SIG-M5 treated with dmso at 0.1 percent for 504 hours (cell line): Measurements from ENCODE around the gene GNA15.
"Not testable (repeated sequence)": the region's sequence is repeated elsewhere in the genome, so short reads cannot be mapped to it uniquely, and the experiment has no call there.

Experiments used
- DNase-seq: peaks from one replicate; lab custom pipeline; 2025; ENCODE audit not compliant: unreplicated experiment; lab: John Stamatoyannopoulos, UW

GNA15 gene

DNA sequence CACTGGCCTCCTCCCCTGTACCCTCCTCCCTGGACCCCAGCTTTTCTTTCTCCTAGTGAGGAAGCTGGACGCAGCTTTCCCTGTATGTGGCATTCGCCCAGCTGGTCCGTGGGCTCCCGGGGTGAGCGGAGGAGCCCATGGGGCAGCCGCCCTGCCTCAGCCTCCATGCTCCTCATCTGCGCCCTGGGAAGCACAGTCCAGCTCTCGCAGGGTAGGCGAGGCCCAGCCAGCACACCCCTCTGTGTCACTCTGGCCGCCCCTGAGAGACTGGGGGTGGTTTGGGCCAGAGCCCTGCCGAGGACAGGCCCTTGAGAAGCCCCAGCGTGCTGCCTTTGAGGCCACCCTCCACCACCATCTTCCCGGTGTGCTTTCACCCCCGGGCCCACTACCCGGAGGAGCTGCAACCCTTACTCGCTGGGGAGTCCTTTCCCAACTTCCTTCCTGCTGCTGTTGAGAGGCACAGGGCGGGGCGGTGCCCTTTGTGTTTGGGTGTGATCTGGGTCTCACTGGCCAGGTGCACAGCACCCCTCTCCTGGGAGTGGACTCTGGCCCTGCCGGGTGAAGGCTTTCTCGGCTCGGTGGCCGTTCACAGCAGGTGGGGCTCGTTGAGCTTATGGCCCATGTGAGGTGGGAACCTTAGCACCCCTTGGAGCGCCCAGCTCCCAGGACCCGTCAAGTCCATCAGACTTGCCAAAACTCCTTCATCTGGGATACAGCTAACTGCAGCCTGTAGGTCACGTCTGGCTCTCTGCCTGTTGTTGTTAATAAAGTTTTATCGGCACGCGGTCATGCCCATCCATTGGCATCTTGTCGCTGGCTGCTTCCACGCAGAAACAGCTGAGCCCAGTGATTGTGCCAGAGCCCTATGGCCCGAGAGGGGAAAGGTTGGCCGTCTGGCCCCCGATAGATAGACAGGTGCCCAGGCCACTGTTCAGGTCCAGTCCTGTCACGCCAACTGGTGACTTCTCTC, 53.1 kb downstream of the GNA15 start:
- DNase-seq = peak; percentile 33

DNA sequence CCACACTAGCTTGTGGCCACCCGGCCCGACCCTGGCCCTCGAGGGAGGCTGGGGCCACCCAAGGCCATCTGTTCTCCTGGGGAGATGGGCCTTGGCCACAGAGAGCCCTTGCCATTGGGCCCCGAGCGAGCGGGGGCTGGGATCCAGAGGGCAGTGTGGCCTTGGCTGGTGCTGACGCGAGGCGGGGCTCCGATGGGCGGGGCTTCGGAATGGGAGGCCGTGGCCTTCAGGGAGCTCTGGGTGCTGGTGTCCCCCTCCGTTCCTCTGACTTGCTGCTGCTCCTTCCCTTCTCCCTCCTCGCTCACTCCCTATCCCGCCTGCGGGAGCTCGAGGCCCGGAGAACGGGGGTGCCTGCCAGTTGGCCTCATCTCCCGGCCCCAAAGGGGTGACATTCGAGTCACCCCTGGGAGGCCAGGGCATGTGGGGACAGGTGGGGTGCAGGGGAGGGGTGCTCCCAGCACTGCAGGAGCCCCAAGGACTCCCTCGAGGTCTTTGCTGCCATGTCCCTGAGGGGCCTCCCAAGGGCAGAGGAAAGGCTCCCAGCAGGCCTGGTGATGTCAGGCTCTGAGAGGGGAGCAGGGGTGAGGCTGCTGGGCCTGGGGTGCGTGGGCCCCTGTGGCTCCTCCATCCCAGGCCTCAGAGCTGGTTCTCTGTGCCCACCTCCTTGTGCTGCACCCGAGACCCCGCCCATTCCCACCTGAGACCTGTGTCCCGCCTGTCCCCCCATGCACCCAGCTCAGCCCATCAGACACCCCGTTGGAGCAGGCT, 54.1 kb downstream of the GNA15 start:
- no peak for DNase-seq

GRCh38 chr19:3190470-3190770, 54.6 kb downstream of the GNA15 start:
- no peak for DNase-seq

DNA sequence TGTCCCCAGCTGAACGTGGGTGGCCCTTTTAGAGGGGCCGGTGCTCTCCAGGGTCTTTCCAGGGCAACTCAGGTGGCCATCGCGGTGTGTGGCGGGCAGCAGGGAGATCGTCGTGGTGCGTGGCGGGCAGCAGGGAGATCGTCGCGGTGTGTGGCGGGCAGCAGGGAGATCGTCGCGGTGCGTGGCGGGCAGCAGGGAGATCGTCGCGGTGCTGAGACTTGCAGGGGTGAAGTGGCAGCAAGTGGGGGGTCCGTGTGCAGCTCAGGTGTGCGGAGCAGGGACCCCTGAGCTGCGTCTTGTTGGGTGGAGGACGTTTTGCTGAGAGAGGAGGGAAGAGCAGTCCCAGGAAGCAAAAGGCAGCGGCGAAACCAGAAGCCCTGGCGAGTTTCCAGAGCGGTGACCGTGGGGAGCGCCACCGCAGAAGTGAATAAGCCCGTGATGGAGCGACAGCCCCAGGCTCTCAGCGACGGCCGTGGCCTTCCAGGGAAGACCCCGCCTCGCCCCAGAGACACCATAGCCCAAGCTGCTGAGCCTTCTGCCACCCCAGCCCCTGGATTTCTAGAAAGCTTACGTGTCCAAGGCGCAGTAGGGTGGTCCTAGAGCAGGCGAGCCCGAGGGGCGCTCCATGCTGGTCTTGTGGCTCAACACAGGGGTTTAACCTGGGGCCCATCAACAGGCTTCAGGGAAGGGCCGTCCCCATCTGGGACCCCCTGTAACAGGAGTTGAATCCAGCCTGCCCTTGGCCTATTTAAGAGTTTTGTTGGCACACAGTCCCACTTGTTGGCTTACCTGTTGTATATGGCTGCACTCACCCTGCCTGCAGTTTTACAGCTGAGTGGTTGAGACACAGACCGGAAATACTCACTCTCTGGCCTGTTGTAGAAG, 55.3 kb downstream of the GNA15 start:
- DNase-seq = no peak

DNA sequence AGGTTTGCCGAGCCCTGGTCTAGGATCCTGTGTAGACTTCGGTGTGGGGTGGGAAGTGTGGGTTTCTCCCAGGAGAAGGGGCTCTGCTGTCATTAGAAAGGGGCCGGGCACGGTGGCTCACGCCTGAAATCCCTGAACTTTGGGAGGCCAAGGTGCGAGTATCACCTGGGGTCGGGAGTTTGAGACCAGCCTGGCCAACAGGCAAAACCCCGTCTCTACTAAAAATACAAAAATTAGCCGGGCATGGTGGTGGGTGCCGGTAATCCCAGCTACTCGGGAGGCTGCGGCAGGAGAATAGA, 55.9 kb downstream of the GNA15 start:
- DNase-seq = not testable (repeated sequence)

- DNase-seq = no peak
Observed at GRCh38 chr19:3192228-3192635, 56.4 kb downstream of the GNA15 start.

DNA sequence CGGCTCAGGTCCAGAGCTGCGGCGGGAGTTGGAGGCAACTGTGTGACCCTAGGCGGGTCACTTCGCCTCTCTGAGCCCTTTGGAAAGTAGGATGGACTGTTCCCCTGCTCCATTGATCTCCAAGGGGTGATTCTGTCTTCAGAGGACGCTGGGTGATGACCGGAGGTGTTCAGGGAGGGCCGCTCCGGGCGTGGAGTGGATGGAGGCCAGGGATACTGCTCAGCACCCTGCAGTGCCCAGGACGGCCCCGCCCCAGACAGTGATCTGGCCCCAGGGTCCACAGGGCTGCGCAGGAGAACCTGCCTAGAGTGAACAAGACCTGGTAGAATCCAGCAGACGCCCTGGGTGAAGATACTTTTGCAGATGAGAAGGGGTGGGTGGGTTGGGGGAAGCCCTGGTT, 56.9 kb downstream of the GNA15 start:
- DNase-seq = no peak

GRCh38 chr19:3193256-3194105, 57.6 kb downstream of the GNA15 start:
- DNase-seq = peak; percentile 77

- no peak for DNase-seq
Observed at GRCh38 chr19:3194106-3195087, 58.6 kb downstream of the GNA15 start.

DNA sequence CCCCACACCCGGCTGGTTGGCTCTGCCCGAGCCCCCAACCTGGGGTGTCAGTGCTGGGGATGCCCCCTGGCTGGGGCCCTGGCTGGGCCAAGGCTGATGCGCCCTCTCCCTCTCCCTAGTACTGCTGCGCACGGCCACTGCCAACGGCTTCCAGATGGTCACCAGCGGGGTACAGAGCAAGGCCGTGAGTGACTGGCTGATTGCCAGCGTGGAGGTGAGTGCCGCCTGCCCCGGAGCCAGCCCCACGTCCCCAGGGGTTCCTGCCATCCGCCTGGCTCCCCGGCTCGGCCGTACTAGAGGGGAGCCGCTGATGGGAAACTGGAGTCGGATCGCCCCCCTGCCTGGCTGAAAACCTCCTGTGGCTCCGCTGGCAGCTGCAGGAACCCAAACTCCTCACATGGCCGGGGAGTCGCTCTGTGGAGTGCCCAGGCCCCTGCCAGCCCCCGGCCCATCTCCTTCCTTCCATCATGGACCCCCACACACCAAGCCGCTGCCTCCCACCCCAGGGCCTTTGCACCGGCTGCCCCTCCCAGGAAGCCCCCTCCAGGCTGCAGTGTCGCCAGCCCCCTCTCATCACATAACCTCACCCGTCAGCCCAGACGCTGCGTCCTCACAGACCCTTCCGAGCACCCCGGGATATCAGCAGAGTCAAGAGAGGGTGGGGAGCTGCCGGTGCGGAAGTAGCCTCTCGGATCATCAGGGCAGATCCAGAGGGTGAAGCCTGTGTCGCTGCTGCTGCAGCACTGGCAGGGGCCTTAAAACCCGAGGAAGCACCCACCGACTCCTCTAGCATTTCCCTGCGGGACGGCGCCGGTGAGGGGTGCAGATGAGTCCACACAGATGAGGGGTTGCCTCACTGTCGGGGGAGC, 60.5 kb downstream of the GNA15 start:
- DNase-seq = no peak

DNA sequence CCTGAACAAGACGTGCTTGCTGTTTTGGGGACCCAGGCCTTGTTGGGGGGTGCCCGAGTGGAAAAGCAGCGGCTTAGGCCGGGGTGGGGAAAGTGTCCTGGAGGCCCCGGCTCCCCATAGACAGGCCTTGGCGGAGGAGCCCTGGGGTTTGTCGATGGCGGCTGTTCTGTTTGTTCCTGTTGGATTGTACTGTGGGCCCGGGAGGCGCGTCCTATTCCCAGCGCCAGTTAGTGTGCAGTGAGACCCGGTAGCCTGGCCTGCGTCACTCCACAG, 61.0 kb downstream of the GNA15 start:
- DNase-seq = no peak

DNA sequence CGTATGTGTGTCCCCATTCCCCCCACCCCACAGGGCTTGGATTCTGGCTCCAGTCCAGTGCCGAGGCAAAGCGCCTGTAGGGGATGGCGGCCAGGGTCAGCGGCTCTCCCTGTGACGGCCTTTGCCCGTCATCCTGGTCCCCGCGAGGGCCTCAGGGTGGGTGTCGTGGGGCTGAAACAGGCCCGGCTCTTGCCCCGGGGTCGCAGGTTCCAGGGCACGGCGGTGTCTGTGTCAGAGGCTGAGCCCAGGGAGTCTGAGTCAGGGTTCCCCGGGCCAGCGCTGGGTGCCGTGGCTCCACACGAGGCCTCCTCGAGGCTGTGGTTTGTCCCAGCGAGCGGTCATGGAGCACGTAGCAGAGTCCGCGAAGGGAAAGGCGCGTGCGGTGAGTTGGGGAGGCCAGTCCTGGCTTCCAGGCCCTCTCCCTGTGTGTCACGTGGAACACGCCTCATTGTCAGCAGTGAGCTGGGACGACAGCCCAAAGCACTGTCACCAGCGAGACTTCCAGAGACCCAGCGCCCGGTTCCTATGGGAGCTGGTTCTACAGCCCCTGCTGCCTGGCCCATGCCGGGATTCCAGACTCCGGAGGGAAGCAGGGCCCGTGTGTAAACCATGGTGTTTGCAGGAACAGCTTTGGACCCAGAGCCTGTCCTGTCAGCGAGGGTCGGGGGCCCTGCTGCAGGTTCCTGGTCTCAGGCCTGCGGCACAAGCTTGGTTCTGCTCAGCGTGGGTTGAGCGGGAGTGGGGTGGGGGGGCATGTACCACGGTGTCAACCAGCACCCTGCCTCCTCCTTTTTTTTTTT, 63.3 kb downstream of the GNA15 start:
- no peak for DNase-seq

GRCh38 chr19:3201072-3201700, 65.4 kb downstream of the GNA15 start:
- no peak for DNase-seq

- DNase-seq = no peak
Observed at GRCh38 chr19:3201911-3202310, 66.1 kb downstream of the GNA15 start.

- no peak for DNase-seq
Observed at GRCh38 chr19:3202346-3202745, 66.5 kb downstream of the GNA15 start.

- not testable (repeated sequence) for DNase-seq
Observed at GRCh38 chr19:3202895-3203294, 67.1 kb downstream of the GNA15 start.
